A673 (cell line): ENCODE measurements around the gene KIF12.

Source experiments
- CTCF ChIP-seq: fragments of 300-800, 200-600 bp; sonication (generic); conservative IDR thresholded peaks from 2 replicates; pipeline ENCODE4 v1.5.1; 2017; ENCODE audit warnings: low read depth, mild to moderate bottlenecking, antibody characterized with exemption, low read length, moderate library complexity, mixed read lengths
- EZH2 ChIP-seq: fragments of 200-600 bp; sonication (generic); IDR thresholded peaks from 2 replicates; pipeline ENCODE4 v1.6.1; 2017; ENCODE audit warnings: borderline replicate concordance, low read depth, mild to moderate bottlenecking, mixed read lengths, antibody characterized with exemption, low read length; ENCODE audit not compliant: poor library complexity, severe bottlenecking

- TF ChIP-seq CTCF (no peak), EZH2 (no peak)
Measured at GRCh38 chr9:114093761-114094505, 5.2 kb downstream of the KIF12 start.
